Measurements from ENCODE around the gene PDCL3.

The PDCL3 gene

GRCh38 chr2:100611079-100612029, 48.6 kb downstream of the PDCL3 start:
- DNase-seq (ENCODE audit: low spot score), result no peak

- no peak for DNase-seq (ENCODE audit: low spot score)
These were observed 49.7 kb downstream of the PDCL3 start for GRCh38 chr2:100612388-100613000.

- DNase-seq (ENCODE audit: low spot score), result no peak
These were observed 50.9 kb downstream of the PDCL3 start for GRCh38 chr2:100613719-100614118.

- no peak for DNase-seq (ENCODE audit: low spot score)
These were observed 51.7 kb downstream of the PDCL3 start for GRCh38 chr2:100614455-100615000.

GRCh38 chr2:100615471-100615870, 52.7 kb downstream of the PDCL3 start:
- no peak for DNase-seq (ENCODE audit: low spot score)

GRCh38 chr2:100615886-100616285, 53.1 kb downstream of the PDCL3 start:
- no peak for DNase-seq (ENCODE audit: low spot score)

GRCh38 chr2:100616841-100617390, 54.1 kb downstream of the PDCL3 start:
- DNase-seq (ENCODE audit: low spot score), result no peak

- DNase-seq (ENCODE audit: low spot score), result no peak
These were observed 57.2 kb downstream of the PDCL3 start for GRCh38 chr2:100619951-100620350.

GRCh38 chr2:100620481-100620880, 57.7 kb downstream of the PDCL3 start:
- DNase-seq (ENCODE audit: low spot score), result no peak

GRCh38 chr2:100621371-100621951, 58.7 kb downstream of the PDCL3 start:
- DNase-seq (ENCODE audit: low spot score), result no peak

- no peak for DNase-seq (ENCODE audit: low spot score)
These were observed 60.4 kb downstream of the PDCL3 start for GRCh38 chr2:100623033-100623715.

GRCh38 chr2:100623930-100624329, 61.1 kb downstream of the PDCL3 start:
- DNase-seq (ENCODE audit: low spot score), result no peak

GRCh38 chr2:100624536-100624935, 61.7 kb downstream of the PDCL3 start:
- DNase-seq (ENCODE audit: low spot score), result no peak

- no peak for DNase-seq (ENCODE audit: low spot score)
These were observed 62.9 kb downstream of the PDCL3 start for GRCh38 chr2:100625717-100626116.
